GM10266 (cell line): Measurements from ENCODE around the gene PPP2R2D.

Source experiments
- DNase-seq: peaks from one replicate; pipeline ENCODE4 v3.0.0; 2012; ENCODE audit errors: extremely low spot score
- CTCF ChIP-seq: IDR thresholded peaks from 2 replicates; pipeline ENCODE4 v1.5.1; 2012; ENCODE audit warnings: mild to moderate bottlenecking, low read depth; ENCODE audit not compliant: control insufficient read depth, insufficient read depth; ENCODE audit errors: missing control alignments

PPP2R2D gene

DNA sequence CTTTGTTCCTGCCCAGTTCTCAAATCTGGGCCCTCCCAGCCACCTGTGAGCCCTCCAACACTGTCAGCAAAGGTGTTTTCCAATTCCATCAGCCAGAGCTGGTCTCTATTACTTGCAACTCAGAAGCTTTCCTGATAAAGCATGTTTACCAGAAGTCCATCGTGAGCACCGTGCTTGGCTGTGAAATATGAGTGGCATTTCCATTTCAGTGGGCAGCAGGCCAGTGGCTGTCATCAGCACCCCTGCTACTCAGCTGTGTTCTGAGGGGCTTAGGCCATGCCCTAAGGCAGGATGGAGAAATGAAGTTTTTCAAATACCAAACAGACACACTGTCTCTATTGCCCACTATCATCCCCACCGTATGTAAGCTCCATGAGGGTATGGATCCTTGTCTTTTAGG is 93.6 kb downstream of the PPP2R2D start:
- DNase-seq, result no peak
- no peak for TF ChIP-seq CTCF

DNA sequence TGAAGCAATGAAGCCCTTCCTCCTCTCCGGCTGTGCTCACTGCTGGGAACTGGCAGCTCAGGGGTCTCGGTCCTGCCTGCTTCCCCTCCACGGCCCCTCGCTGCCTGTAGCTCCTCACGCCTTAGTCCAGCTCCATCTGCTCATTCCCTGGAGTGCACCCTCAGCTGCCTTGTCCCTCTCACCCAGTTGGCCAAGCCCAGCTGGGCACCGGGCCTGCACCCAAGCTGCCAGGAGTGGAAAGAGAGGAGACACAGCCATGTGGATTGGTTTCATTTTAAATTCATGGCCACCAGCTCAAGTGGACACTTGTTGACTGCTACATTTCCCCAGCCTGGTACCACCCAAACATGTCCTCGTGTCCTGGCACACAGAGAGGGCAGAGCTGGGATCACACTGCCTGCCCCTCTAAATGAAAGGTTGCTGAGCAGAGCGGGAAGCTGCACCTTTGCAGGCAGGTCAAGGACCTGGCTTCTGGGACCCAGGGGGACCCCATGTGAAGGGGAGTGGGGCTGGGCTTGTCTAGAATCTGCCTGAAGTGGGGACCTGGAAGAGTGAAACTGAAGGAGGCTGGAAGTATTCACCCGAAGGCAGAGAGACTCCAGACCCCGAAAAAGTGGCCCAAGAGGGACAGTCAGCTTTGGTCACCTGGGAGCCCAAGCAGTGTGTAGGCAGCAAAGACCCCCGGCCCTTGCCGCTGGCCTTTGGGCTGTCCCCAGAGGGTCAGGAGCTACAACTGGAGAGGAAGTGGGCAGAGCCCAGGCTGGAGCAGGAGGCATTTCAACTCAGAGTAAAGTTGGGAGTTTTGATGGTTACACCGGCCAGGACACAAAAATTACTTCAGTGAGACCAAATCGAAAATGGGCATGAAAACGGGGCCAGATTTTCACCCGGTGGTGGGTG is 95.9 kb downstream of the PPP2R2D start:
- no peak for TF ChIP-seq CTCF

GRCh38 chr10:131997366-131998049 is 96.7 kb downstream of the PPP2R2D start:
- no peak for DNase-seq
- no peak for TF ChIP-seq CTCF

More for the DNA sequence above, 95.9 kb downstream of the PPP2R2D start:
- no peak for DNase-seq

DNA sequence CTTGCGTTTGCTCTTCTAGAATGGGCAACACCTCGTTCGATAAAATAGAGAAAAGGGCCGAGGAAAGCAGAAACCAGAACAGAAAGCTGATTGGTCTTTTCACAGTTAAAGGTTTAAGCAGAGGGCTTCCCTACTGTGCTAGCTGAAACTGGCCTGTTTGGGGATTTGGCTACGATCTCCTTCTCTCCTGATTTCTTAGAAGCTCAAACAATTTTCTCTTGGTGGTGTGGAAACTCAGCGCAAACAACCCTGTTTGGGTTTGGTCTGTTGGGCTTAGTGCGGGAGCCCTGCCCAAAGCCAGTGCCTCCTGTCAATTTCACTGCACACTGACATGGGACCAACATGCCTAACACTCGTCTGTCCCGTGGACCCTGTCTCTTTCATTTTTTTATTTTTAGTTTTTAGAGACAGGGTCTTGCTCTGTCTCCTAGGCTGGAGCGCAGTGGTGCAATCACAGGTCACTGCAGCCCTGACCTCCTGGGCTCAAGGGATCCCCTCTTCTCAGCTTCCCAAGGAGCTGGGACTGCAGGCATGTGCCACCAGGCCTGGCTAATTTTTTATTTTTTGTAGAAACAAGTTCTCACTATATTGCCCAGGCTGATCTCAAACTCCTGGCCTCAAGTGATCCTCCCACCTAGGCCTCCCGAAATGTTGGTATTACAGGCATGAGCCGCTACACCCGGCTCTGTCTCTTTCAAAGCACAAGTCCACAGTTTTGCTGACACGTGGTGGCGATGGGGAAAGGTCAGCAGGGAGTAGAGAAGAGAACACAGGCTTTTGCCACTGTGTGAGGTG is 97.4 kb downstream of the PPP2R2D start:
- no peak for DNase-seq
- TF ChIP-seq CTCF, result no peak

DNA sequence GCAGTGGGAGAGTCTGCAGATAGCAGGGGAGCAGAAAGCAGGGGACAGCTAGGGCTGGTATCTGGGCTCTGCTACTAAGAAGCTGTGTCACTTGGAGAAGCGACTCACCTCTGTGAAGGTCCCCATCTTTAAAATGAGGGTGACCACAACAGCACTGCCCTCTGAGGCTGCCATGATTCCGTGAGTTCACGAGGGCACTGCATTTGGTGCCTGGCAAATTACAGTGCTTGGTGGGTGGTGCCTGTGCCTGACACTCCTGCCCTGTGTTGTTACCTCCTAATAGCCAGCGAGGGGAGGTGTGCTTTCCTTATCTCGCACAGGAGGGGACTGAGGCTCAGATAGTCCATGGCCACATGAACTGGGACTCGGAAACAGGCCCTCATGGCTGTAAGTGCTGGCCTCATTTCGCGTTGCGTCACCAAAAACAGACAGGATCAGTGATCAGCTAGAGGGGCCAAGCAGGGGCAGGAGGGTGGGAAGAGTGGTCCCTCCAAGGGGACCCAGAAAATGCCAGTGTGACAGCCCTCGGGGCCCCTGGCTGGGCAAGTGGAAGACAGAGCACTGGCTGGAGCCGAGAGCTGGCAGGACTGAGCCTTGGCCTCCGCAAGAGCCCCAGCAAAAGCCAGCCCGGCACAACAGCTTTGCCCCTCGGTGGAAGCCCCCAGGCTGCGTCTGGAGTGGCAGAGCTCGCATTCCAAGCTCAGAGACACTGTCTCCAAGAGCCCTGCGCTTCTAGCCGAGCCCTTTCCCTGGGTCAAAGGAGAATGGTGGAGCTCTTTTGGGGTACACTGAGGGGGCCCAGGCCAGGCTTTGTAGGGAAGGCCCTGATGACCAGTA is 98.3 kb downstream of the PPP2R2D start:
- TF ChIP-seq CTCF, result no peak
- DNase-seq, result no peak

- no peak for DNase-seq
- TF ChIP-seq CTCF, result no peak
Measured at GRCh38 chr10:132001238-132001972, 100.6 kb downstream of the PPP2R2D start.
